ENCODE data around the gene SPINT2. TPM values are rescaled to one million over a fixed set of nuclear protein-coding genes. Genes with fewer than 3 reads are reported as not detected.

The SPINT2 gene
- total RNA-seq, 1 donor from 2014 or later: 6.8 TPM

DNA sequence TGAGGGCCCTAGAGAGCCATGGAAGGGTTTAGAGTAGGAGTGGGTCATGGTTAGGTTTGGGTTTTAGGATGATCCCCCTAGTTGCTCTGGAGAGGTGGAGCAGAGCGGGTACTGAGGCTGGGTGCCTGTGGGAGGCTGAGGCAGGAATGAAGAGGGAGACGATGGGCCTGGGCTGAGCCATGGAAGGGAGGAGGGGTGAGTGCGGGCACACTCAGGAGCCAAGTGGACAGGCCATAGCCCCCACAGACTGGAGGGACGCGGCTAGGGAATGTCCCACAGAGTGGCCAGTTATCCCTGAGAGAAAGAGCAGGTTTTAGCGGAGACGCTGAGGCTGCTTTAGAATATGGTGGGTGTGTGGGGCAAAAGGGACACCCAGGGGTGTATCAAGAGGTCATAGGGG lies 65.3 kb downstream of the SPINT2 start:
- TF ChIP-seq, protein P1, sequence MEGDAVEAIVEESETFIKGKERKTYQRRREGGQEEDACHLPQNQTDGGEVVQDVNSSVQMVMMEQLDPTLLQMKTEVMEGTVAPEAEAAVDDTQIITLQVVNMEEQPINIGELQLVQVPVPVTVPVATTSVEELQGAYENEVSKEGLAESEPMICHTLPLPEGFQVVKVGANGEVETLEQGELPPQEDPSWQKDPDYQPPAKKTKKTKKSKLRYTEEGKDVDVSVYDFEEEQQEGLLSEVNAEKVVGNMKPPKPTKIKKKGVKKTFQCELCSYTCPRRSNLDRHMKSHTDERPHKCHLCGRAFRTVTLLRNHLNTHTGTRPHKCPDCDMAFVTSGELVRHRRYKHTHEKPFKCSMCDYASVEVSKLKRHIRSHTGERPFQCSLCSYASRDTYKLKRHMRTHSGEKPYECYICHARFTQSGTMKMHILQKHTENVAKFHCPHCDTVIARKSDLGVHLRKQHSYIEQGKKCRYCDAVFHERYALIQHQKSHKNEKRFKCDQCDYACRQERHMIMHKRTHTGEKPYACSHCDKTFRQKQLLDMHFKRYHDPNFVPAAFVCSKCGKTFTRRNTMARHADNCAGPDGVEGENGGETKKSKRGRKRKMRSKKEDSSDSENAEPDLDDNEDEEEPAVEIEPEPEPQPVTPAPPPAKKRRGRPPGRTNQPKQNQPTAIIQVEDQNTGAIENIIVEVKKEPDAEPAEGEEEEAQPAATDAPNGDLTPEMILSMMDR (IDR thresholded peaks at IDR 0.05; ENCODE audit: borderline replicate concordance): no peak
- Histone ChIP-seq H3K36me3 (peaks cover 29% of the 10 kb centered on the region), H3K4me3 (no peak overlapping the region), H3K27me3 (ENCODE audit: low read depth) (no peaks in the 10 kb centered on the region), H3K9me3 (replicated peaks) (no peaks in the 10 kb centered on the region), H3K4me1 (no peaks in the 10 kb centered on the region), H3K27ac (replicated peaks) (no peak overlapping the region)
- DNase-seq: no peak
- intact Hi-C loops (cut with micrococcal nuclease): loop anchor here (5.0 kb wide), 1 partner anchor 87 kb away; no protein-coding TSS in a partner anchor

DNA sequence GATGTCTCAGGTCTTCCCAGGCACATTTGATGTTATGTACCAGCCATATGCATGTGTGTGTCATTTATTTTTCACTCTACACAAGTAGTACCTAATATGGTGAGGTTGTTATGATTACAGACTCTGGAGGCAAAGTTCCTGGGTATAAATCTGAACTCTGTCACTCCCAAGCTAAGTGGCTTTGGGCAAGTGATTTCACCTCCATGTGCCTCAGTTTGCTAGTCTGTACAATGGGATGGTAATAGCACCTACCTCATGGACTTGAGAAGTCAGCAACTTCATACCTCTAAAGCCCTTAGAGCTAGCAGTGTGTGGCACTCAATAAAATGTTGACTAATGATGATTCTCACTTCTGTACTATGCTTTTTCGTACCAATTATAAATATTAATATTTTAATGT lies 67.4 kb downstream of the SPINT2 start:
- intact Hi-C loops (cut with micrococcal nuclease): loop anchor here (5.0 kb wide), 1 partner anchor 89 kb away; no protein-coding TSS in a partner anchor
- Histone ChIP-seq H3K4me3 (no peak overlapping the region), H3K27ac (replicated peaks) (no peak overlapping the region), H3K36me3 (peaks cover 17% of the 10 kb centered on the region), H3K4me1 (peaks cover 4% of the 10 kb centered on the region), H3K9me3 (replicated peaks) (no peaks in the 10 kb centered on the region), H3K27me3 (ENCODE audit: low read depth) (no peaks in the 10 kb centered on the region)
- DNase-seq: no peak
- TF ChIP-seq, protein P1 (IDR thresholded peaks at IDR 0.05; ENCODE audit: borderline replicate concordance): no peak

- no peak for DNase-seq
- peaks cover 2% of the 10 kb centered on the region for H3K36me3 ChIP-seq
- H3K27ac ChIP-seq (replicated peaks): no peak overlapping the region
- intact Hi-C loops (cut with micrococcal nuclease): loop anchor here (5.0 kb wide), 1 partner anchor 91 kb away; no protein-coding TSS in a partner anchor
- H3K4me1 ChIP-seq: peaks cover 11% of the 10 kb centered on the region
- H3K27me3 ChIP-seq (ENCODE audit: low read depth): no peaks in the 10 kb centered on the region
- H3K4me3 ChIP-seq: no peak overlapping the region
- H3K9me3 ChIP-seq (replicated peaks): no peaks in the 10 kb centered on the region
- TF ChIP-seq, protein P1 (IDR thresholded peaks at IDR 0.05; ENCODE audit: borderline replicate concordance): no peak
Measured at GRCh38 chr19:38333245-38333644, 68.9 kb downstream of the SPINT2 start.

- Histone ChIP-seq H3K36me3 (no peaks in the 10 kb centered on the region), H3K27me3 (ENCODE audit: low read depth) (no peaks in the 10 kb centered on the region), H3K27ac (replicated peaks) (peak overlapping the region; percentile 97), H3K4me3 (peak overlapping the region; percentile 71), H3K4me1 (peaks cover 11% of the 10 kb centered on the region), H3K9me3 (replicated peaks) (no peaks in the 10 kb centered on the region)
- peak; percentile 96 for DNase-seq
- TF ChIP-seq, protein P1 (IDR thresholded peaks at IDR 0.05; ENCODE audit: borderline replicate concordance): no peak
- intact Hi-C loops (cut with micrococcal nuclease): no loop called here
Measured at GRCh38 chr19:38335949-38336637, 71.7 kb downstream of the SPINT2 start.

GRCh38 chr19:38336638-38337359 lies 72.4 kb downstream of the SPINT2 start:
- peaks cover 11% of the 10 kb centered on the region for H3K4me1 ChIP-seq
- TF ChIP-seq, protein P1 (IDR thresholded peaks at IDR 0.05; ENCODE audit: borderline replicate concordance): no peak
- peak; percentile 94 for DNase-seq
- peak overlapping the region; percentile 71 for H3K4me3 ChIP-seq
- H3K9me3 ChIP-seq (replicated peaks): no peaks in the 10 kb centered on the region
- intact Hi-C loops (cut with micrococcal nuclease): no loop called here
- no peaks in the 10 kb centered on the region for H3K27me3 ChIP-seq (ENCODE audit: low read depth)
- H3K36me3 ChIP-seq: no peaks in the 10 kb centered on the region
- peak overlapping the region; percentile 97 for H3K27ac ChIP-seq (replicated peaks)

Measured in left ventricle myocardium inferior (tissue), 1 donor.